ENCODE measurements around the gene FUT9.

The FUT9 gene

DNA sequence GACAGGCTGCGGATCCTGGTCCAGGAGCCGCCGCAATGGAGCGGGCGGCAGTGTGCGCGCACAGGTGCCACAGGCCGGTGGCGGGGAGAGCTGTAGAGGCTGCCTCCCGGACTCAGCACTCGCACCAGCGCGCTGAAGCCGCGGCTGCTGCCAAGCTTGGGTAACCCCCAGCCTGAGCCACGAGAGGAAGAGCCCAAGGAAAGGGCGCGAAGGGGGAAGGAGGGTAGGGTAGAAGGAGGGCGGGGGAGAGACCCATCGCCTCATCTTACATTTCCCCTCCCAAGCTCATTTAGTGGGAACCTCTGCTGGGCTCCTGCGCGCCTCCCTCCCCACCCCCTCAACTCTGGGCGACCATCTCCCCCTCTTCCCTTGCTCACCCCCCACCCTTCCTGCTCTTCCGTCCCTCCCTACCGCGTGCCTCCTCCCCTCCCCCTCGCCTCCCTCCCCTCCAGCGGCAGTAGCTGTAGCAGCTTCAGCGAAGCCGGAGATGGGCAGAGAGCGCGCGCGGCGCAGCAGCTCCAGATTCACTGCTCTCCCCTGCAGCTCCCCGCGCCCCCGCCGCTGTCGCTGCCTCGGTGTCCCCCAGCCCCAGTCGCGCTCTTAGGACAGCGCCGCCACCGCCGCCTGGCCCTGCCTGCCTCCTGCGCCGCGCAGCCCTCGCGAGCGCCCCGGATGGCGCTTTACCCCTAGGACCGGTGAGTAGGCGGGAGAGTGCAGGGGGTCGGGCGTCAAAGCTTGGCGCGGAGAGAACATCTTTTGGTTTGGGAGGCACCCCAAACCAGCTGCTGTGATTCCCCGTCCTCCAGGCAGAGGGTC, at the start of gene FUT9:
TSS of gene FUT9 (plus strand) at position 457 of the 816 bp plus-strand sequence. CDS start 187,182 bp downstream, outside the sequence.
- Histone ChIP-seq H3K79me2 (ENCODE audit: control insufficient read depth, low read length) (no peaks in the 10 kb centered on the region), H3K36me3 (ENCODE audit: control insufficient read depth, low read length) (no peaks in the 10 kb centered on the region), H3K27ac (ENCODE audit: low read depth, low read length) (no peak within 1 kb of the TSS), H3K27me3 (ENCODE audit: control insufficient read depth, low read length) (no peaks in the 10 kb centered on the region), H3K4me1 (ENCODE audit: control insufficient read depth, low read length) (no peaks in the 10 kb centered on the region), H3K4me3 (ENCODE audit: low read length) (no peak within 1 kb of the TSS), H3K4me2 (ENCODE audit: low read length) (no peak within 1 kb of the TSS), H3F3A (ENCODE audit: control insufficient read depth, insufficient read depth) (no peaks in the 10 kb centered on the region), H3K9me3 (ENCODE audit: control insufficient read depth, insufficient read depth, low read length) (no peaks in the 10 kb centered on the region), H4K20me1 (ENCODE audit: control insufficient read depth, insufficient read depth, low read depth, low read length) (no peaks in the 10 kb centered on the region), H3K9me2 (replicated peaks; ENCODE audit: control insufficient read depth, low read length) (no peaks in the 10 kb centered on the region)
- no peak for TF ChIP-seq EZH2phosphoT487 (IDR thresholded peaks at IDR 0.05; ENCODE audit: borderline replicate concordance, low read length)
- TF ChIP-seq, protein P1, sequence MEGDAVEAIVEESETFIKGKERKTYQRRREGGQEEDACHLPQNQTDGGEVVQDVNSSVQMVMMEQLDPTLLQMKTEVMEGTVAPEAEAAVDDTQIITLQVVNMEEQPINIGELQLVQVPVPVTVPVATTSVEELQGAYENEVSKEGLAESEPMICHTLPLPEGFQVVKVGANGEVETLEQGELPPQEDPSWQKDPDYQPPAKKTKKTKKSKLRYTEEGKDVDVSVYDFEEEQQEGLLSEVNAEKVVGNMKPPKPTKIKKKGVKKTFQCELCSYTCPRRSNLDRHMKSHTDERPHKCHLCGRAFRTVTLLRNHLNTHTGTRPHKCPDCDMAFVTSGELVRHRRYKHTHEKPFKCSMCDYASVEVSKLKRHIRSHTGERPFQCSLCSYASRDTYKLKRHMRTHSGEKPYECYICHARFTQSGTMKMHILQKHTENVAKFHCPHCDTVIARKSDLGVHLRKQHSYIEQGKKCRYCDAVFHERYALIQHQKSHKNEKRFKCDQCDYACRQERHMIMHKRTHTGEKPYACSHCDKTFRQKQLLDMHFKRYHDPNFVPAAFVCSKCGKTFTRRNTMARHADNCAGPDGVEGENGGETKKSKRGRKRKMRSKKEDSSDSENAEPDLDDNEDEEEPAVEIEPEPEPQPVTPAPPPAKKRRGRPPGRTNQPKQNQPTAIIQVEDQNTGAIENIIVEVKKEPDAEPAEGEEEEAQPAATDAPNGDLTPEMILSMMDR (IDR thresholded peaks at IDR 0.05; ENCODE audit: low read depth, low read length, poor library complexity, severe bottlenecking) = no peak

- Histone ChIP-seq H3K79me2 (ENCODE audit: control insufficient read depth, low read length) (no peaks in the 10 kb centered on the region), H3K9me3 (ENCODE audit: control insufficient read depth, insufficient read depth, low read length) (no peaks in the 10 kb centered on the region), H3K9me2 (replicated peaks; ENCODE audit: control insufficient read depth, low read length) (no peaks in the 10 kb centered on the region), H3K27me3 (ENCODE audit: control insufficient read depth, low read length) (no peaks in the 10 kb centered on the region), H3K4me3 (ENCODE audit: low read length) (no peak overlapping the region), H3K4me1 (ENCODE audit: control insufficient read depth, low read length) (no peaks in the 10 kb centered on the region), H3K4me2 (ENCODE audit: low read length) (no peak overlapping the region), H4K20me1 (ENCODE audit: control insufficient read depth, insufficient read depth, low read depth, low read length) (no peaks in the 10 kb centered on the region), H3K27ac (ENCODE audit: low read depth, low read length) (no peak overlapping the region), H3F3A (ENCODE audit: control insufficient read depth, insufficient read depth) (no peaks in the 10 kb centered on the region), H3K36me3 (ENCODE audit: control insufficient read depth, low read length) (no peaks in the 10 kb centered on the region)
- TF ChIP-seq, protein P1 (IDR thresholded peaks at IDR 0.05; ENCODE audit: low read depth, low read length, poor library complexity, severe bottlenecking) = no peak
- TF ChIP-seq EZH2phosphoT487 (IDR thresholded peaks at IDR 0.05; ENCODE audit: borderline replicate concordance, low read length) = no peak
These were observed 48.2 kb upstream of the FUT9 start for GRCh38 chr6:95967594-95967993.

DNA sequence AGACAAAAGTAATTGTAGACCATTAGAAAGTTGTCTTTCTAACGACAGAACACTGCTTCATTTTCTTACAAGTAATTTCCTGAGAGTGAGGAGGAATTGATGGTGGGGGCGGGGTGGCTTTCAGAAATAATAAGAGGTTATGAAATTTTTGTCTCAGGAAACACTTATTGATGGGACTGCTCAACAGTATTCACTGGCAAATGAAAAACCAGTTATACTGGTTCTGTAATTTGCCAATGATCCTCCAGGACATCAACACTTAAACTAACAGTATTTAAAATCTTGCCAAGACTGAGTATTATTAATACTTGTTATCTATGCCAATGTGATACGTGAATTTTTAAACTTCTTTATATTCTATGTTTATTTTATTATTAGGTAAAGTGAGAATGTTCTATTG, 41.8 kb upstream of the FUT9 start:
- H3F3A ChIP-seq (ENCODE audit: control insufficient read depth, insufficient read depth) = no peaks in the 10 kb centered on the region
- no peaks in the 10 kb centered on the region for H3K4me1 ChIP-seq (ENCODE audit: control insufficient read depth, low read length)
- H4K20me1 ChIP-seq (ENCODE audit: control insufficient read depth, insufficient read depth, low read depth, low read length) = no peaks in the 10 kb centered on the region

More for the DNA sequence above, 41.8 kb upstream of the FUT9 start:
- Histone ChIP-seq H3K79me2 (ENCODE audit: control insufficient read depth, low read length) (no peaks in the 10 kb centered on the region), H3K27ac (ENCODE audit: low read depth, low read length) (no peak overlapping the region), H3K36me3 (ENCODE audit: control insufficient read depth, low read length) (no peaks in the 10 kb centered on the region), H3K4me3 (ENCODE audit: low read length) (no peak overlapping the region), H3K9me3 (ENCODE audit: control insufficient read depth, insufficient read depth, low read length) (no peaks in the 10 kb centered on the region), H3K9me2 (replicated peaks; ENCODE audit: control insufficient read depth, low read length) (no peaks in the 10 kb centered on the region), H3K4me2 (ENCODE audit: low read length) (no peak overlapping the region), H3K27me3 (ENCODE audit: control insufficient read depth, low read length) (no peaks in the 10 kb centered on the region)
- TF ChIP-seq EZH2phosphoT487 (IDR thresholded peaks at IDR 0.05; ENCODE audit: borderline replicate concordance, low read length) = no peak
- TF ChIP-seq, protein P1 (IDR thresholded peaks at IDR 0.05; ENCODE audit: low read depth, low read length, poor library complexity, severe bottlenecking) = no peak

Data from DOHH2 (cell line).